Fibroblast of the conjunctiva (primary cell): ENCODE results near the gene MAP4K2.

ENCODE experiments used
- DNase-seq: peaks from one replicate; pipeline ENCODE4 v3.0.0-alpha.2; 2010; ENCODE audit warnings: low read depth

MAP4K2 gene

DNA sequence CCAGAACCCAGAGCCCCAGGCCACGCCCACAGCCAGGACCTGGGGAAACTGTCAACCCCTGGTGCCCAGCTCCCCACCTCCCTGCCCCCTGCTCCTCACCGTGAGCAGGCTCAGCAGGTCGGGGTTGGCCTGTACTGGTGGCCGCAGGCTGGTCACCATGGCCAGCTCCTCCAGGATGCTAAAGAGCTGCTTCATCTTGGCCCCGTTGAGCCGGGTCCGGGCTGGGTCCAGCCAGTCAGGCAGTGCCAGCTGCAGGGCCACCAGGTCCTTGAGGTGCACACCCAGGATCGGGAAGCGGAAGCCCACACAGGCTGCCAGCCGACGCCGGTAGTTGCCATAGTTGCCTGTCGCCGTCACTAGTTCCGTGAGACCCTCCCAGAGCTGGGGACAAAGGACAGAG, 66.4 kb downstream of the MAP4K2 start:
- DNase-seq = no peak

DNA sequence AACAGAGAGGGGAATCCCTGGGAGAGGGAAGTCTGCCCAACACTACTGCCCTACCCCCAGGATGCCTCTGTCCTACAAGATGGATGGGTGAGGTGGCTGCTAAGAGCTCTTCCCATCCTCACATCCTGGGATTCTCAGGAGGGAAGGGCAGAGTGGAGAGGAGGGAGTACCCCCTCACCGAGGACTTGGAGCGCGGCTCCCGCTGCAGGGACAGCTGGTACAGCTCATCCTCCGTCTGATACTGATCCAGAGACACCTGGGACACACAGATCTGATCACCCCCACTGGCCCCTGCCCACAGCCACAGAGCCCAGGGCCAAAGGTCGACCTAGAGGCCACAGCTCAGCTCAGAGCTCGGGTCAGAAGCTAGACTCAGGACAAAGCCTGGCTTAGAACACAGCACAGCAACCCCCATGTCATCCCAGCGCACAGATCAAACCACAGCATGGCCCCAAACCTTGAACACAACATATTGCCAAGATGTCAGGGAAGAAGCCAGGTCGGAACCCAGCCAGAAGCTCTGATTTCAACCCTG, 67.2 kb downstream of the MAP4K2 start:
- no peak for DNase-seq
